Ovary (tissue), 10 donors: Measurements from ENCODE around the gene TRAF5. TPM values are rescaled to one million over a fixed set of nuclear protein-coding genes. Genes with fewer than 3 reads are reported as not detected.
A peak's percentile ranks its signal among the peaks of the same experiment; 100 is the strongest.

ENCODE experiments used
- DNase-seq, 5 donors: peaks; one replicate each; pipeline ENCODE4 v3.0.0-alpha.2; 2019 to 2020
- H3K27ac ChIP-seq, 2 donors: fragments of 200-600 bp; one replicate each; pipeline versions ENCODE4 v1.5.1 to v1.8.0; 2019 to 2022
- H3K27me3 ChIP-seq: fragments of 200-600 bp; one replicate; pipeline ENCODE4 v1.8.0; 2022
- H3K36me3 ChIP-seq: fragments of 200-600 bp; sonication (generic); one replicate; pipeline ENCODE4 v1.5.1; 2019
- H3K4me1 ChIP-seq: one replicate; pipeline ENCODE4 v1.8.1; 2013; ENCODE audit warnings: mild to moderate bottlenecking, moderate library complexity; ENCODE audit not compliant: insufficient read depth
- H3K4me3 ChIP-seq: fragments of 200-600 bp; sonication (generic); one replicate; pipeline ENCODE4 v1.5.1; 2017
- H3K9me3 ChIP-seq, 2 donors: fragments of 200-600 bp in 1 of 2; sonication (generic) in 1 of 2; one replicate each; pipeline versions ENCODE4 v1.5.1 to v1.8.1; 2013 to 2019; ENCODE audit warnings: mild to moderate bottlenecking in 1 of 2, moderate library complexity in 1 of 2
- EP300 ChIP-seq: sonication (generic); formaldehyde crosslinking; IDR thresholded peaks from one replicate; pipeline ENCODE4 v1.6.1; 2017; ENCODE audit warnings: antibody characterized with exemption
- POLR2A ChIP-seq: fragments of 450-650 bp; IDR thresholded peaks from one replicate; pipeline ENCODE4 v1.6.1; 2017; ENCODE audit warnings: antibody characterized with exemption, mild to moderate bottlenecking, moderate library complexity
- WGBS, 3 donors: extraction: QIAGEN DNeasy Blood & Tissue Kit in 1 of 3; methylation state at CpG; one replicate each; pipeline versions ENCODE4 v1.1.5 to v1.1.7; 2013 to 2017; 5-methylcytosine and 5-hydroxymethylcytosine counted together
- intact Hi-C, 4 donors: fragments of 100-400 bp; cut with DNase I; formaldehyde crosslinking; loops; one replicate each; pipeline versions ENCODE4 v1.11.0 to v1.15.1; 2022 to 2023
- long read RNA-seq, 3 donors: library from polyadenylated mRNA in 2 of 3; unstranded in 2 of 3; transcript quantifications; one replicate each; pipeline ENCODE4 v2.0.0 and lab custom pipeline, GENCODE V29; 2021 to 2026
- polyA plus RNA-seq, 2 donors: library from polyadenylated mRNA; stranded (reverse); fragments of 200-250 nt in 1 of 2; fragments of 350-450 nt in 1 of 2; fragmentation: Illumina TruSeq in 1 of 2; extraction: RNeasy Lipid Tissue Mini Kit (QIAGEN cat#74804) in 1 of 2; gene quantifications; one replicate each; pipeline ENCODE4 v1.2.3, GENCODE V29; 2013 to 2014
- total RNA-seq, 7 donors: library from RNA; depleted of rRNA in 2 of 7; stranded (reverse); fragments of >200 nt in 2 of 7; fragmentation: NEBNext Ultra II Directional in 3 of 7; extraction: Animal tissue kit (Norgen Biotek cat#: 25700) in 3 of 7; gene quantifications; one replicate each; pipeline versions ENCODE4 v1.1.0 to v1.2.4, GENCODE V29; 2016 to 2023
- TF ChIP-seq, protein P1 (sequence below), 3 donors: fragments of 450-650 bp in 2 of 3; fragments of 200-600 bp in 1 of 3; IDR thresholded peaks; one replicate each; pipeline versions ENCODE4 v1.5.1 to v1.8.0; 2016 to 2022; ENCODE audit warnings: antibody characterized with exemption in 3 of 3, mild to moderate bottlenecking in 1 of 3
- donor health status: DM: no; HTN: no; CAD: no; lungs with moderate emphysema.
- donor health status: DM: no; HTN: no; CAD: no.
- donor health status: Bipolar disorder and iron deficiency.
- donor health status: DM: yes; HTN: yes; CAD: no.
- donor health status: DM: no; HTN: no; CAD: no.
- donor health status: DM: yes; HTN: yes; CAD: no.

The TRAF5 gene, protein sequence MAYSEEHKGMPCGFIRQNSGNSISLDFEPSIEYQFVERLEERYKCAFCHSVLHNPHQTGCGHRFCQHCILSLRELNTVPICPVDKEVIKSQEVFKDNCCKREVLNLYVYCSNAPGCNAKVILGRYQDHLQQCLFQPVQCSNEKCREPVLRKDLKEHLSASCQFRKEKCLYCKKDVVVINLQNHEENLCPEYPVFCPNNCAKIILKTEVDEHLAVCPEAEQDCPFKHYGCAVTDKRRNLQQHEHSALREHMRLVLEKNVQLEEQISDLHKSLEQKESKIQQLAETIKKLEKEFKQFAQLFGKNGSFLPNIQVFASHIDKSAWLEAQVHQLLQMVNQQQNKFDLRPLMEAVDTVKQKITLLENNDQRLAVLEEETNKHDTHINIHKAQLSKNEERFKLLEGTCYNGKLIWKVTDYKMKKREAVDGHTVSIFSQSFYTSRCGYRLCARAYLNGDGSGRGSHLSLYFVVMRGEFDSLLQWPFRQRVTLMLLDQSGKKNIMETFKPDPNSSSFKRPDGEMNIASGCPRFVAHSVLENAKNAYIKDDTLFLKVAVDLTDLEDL
- total RNA-seq (10 to 100 TPM in 6 of 7 donors, 1 to 10 TPM in 1; 6.8 to 17.7 (median 13.6) TPM), polyA plus RNA-seq (10 to 100 TPM in 1 of 2 donors, 1 to 10 TPM in 1; 6.1 to 23.2 TPM)
- long read RNA-seq, donor 1, partial matches to known transcripts, result 3 of 9 reads
- long read RNA-seq, donor 1, other reads (novel, unspliced or antisense), result 4 of 9 reads
- long read RNA-seq, donor 2, partial matches to known transcripts, result 0 of 3 reads
- long read RNA-seq, donor 2, other reads (novel, unspliced or antisense), result 0 of 3 reads
- long read RNA-seq, donor 3, transcript TRAF5-201 (11 exons, 3,972 nt), result major isoform, 8 of 16 reads
- long read RNA-seq, donor 3, partial matches to known transcripts, result 0 of 16 reads
- long read RNA-seq, donor 3, other reads (novel, unspliced or antisense), result 7 of 16 reads

DNA sequence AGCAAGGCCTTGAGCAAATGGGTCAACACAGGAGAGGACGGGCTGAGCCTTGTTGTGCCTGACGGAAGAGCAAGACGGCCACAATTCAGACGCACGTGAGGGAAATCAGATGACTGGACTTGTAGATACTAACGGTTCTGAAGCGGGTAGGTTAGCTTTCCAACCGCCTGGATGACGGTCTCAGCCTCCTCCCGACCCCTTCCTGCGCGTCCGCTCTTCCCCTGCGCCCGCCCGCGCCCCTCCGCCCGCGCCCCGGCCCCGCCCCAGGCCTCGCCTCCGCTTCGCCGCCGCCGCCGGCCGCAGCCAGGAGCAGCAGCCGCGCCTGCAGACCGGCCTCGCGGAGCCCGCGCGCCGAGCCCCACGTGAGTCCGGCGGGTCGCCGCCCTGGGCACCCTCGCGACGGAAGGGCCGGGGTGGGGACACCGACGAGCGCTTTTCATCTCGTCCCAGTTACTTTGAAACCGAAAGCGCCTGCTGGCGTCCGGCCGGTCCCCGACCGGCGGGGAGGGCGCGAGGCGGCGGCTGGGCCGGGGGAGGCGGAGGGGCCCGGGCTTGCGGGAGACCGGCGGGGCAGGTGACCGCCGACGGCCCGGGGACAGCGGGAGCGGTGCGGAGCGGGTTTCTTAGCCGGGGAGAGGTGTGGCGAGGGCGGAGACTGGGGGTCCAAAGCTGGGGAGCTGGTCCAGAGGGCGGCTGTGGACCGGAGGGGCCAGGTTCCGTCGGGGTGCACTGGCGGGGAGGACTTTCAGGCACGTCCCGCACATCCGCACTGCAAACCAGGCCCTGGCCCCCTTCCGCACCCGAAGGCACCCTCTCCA is at the start of gene TRAF5:
Gene TRAF5 (plus strand): TSS at position 306 of the 818 bp plus-strand sequence. CDS start 26,407 bp downstream, outside the sequence.
- WGBS, 3 donors, result 1% methylated on average over 39 to 91 of the region's 91 CpGs
- DNase-seq, result peak; percentile 28 to 73 (median 45)
- no peaks in the 10 kb centered on the region for H3K9me3 ChIP-seq
- peak within 1 kb of the TSS; percentile 80 for H3K4me3 ChIP-seq
- intact Hi-C loops, result loop anchor here in 2 of 4 donors (5.0 to 10.0 kb wide), 2 partner anchors 51 to 328 kb away; no protein-coding TSS in a partner anchor
- TF ChIP-seq POLR2A (no peak), EP300 (no peak)
- TF ChIP-seq, protein P1, sequence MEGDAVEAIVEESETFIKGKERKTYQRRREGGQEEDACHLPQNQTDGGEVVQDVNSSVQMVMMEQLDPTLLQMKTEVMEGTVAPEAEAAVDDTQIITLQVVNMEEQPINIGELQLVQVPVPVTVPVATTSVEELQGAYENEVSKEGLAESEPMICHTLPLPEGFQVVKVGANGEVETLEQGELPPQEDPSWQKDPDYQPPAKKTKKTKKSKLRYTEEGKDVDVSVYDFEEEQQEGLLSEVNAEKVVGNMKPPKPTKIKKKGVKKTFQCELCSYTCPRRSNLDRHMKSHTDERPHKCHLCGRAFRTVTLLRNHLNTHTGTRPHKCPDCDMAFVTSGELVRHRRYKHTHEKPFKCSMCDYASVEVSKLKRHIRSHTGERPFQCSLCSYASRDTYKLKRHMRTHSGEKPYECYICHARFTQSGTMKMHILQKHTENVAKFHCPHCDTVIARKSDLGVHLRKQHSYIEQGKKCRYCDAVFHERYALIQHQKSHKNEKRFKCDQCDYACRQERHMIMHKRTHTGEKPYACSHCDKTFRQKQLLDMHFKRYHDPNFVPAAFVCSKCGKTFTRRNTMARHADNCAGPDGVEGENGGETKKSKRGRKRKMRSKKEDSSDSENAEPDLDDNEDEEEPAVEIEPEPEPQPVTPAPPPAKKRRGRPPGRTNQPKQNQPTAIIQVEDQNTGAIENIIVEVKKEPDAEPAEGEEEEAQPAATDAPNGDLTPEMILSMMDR (IDR thresholded peaks at IDR 0.05), result no peak
- H3K27ac ChIP-seq, result peak within 1 kb of the TSS; percentile 58 to 68
- H3K36me3 ChIP-seq, result no peaks in the 10 kb centered on the region
- H3K4me1 ChIP-seq, result peaks cover 9% of the 10 kb centered on the region
- H3K27me3 ChIP-seq, result no peaks in the 10 kb centered on the region

DNA sequence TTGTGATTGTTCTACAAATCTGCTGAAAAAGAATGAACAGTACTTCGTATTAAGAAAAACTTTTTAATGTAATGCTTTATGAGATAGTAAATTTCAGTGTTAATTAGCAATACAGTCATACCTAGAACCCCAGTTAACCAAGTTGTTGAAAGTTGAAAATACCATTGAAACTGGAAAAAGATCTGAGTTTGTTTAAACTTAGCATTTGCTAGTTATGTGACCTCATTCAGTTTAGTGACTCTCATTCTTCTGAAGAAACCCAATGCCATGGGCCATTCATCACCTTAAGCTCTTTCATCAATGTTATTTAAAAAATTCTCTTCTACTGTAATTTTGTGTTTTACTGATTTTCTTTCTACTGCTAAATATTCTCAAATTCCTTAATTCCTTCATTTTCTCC is 47.3 kb upstream of the TRAF5 start:
- intact Hi-C loops, result no loop called here
- 0 to 49% (median 0%) methylated on average over 1 of the region's 1 CpG for WGBS, 3 donors

DNA sequence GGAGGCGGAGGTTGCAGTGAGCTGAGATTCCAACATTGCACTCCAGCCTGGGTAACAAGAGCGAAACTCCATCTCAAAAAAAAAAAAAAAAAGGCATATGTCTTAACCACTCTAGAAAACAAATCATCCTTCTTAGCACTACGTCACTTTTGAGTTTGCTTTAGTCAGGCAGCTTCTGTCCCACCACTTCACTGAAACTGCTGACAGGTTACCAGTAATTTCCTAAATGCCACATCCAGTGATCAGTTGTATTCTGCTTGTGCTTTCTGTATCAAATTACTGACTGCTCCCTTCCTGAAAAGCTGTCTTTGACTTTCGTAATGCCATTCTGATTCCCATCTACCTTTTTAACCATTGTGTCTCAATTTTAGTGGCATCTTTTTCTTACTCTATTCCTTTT is 45.7 kb upstream of the TRAF5 start:
- Histone ChIP-seq H3K36me3 (no peaks in the 10 kb centered on the region), H3K27me3 (no peaks in the 10 kb centered on the region), H3K4me1 (peaks cover 1% of the 10 kb centered on the region), H3K4me3 (no peak overlapping the region), H3K27ac (no peak overlapping the region), H3K9me3 (no peaks in the 10 kb centered on the region)
- 95 to 97% (median 96%) methylated on average over 4 of the region's 4 CpGs for WGBS, 3 donors
- intact Hi-C loops, result no loop called here
- no peak for TF ChIP-seq EP300
- TF ChIP-seq POLR2A, result no peak
- TF ChIP-seq, protein P1 (IDR thresholded peaks at IDR 0.05), result no peak
- no peak for DNase-seq

More for the DNA sequence above, 47.3 kb upstream of the TRAF5 start:
- DNase-seq, result no peak
- no peak overlapping the region for H3K27ac ChIP-seq
- no peaks in the 10 kb centered on the region for H3K9me3 ChIP-seq
- H3K27me3 ChIP-seq, result no peaks in the 10 kb centered on the region
- TF ChIP-seq POLR2A (no peak), EP300 (no peak)
- TF ChIP-seq, protein P1 (IDR thresholded peaks at IDR 0.05), result no peak
- no peak overlapping the region for H3K4me3 ChIP-seq
- H3K36me3 ChIP-seq, result no peaks in the 10 kb centered on the region
- H3K4me1 ChIP-seq, result peaks cover 1% of the 10 kb centered on the region
